Measurements from ENCODE around the gene GRID2.

DNA sequence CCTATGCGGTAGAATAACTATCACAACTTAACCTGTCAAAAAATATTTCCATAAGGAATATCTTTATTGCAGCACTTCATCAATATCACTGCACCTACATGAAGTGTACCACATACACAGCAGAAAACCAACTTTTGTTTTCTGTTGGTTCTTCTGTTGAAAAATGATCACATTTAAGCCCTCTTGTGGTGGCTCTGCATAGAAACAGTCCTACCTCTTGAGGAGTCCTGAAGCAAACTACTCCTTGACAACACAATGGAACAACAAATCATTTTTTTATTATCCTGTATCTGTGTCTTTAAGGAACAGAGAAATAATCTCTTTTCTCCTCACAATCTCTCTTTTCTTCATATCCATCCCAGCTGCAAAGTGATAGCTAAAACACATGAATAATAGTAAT, 1484.9 kb downstream of the GRID2 start:
- TF ChIP-seq EZH2 (IDR thresholded peaks at IDR 0.05; ENCODE audit: low read length) (no peak), CTCF (optimal IDR thresholded peaks at IDR 0.05 in 1 of 3, IDR thresholded peaks at IDR 0.05 in 1 of 3, conservative IDR thresholded peaks at IDR 0.05 in 1 of 3; ENCODE audit: extremely low read depth in 1 of 3, insufficient read depth in 2 of 3, low read length in 3 of 3) (peak in 2 of 3 experiments; percentile 46 to 58)
